ENCODE measurements around the gene PTPRT.

The PTPRT gene

GRCh38 chr20:42611889-42612837 lies 577.5 kb downstream of the PTPRT start:
- DNase-seq (ENCODE audit: low spot score) = no peak

- peak; percentile 31 for DNase-seq (ENCODE audit: low spot score)
Measured at GRCh38 chr20:42611423-42611822, 578.3 kb downstream of the PTPRT start.

- DNase-seq (ENCODE audit: low spot score) = no peak
Measured at GRCh38 chr20:42610070-42610469, 579.6 kb downstream of the PTPRT start.

- DNase-seq (ENCODE audit: low spot score) = no peak
Measured at GRCh38 chr20:42609618-42610017, 580.1 kb downstream of the PTPRT start.

GRCh38 chr20:42604998-42605956 lies 584.4 kb downstream of the PTPRT start:
- peak; percentile 98 for DNase-seq (ENCODE audit: low spot score)

GRCh38 chr20:42603655-42604054 lies 586.1 kb downstream of the PTPRT start:
- DNase-seq (ENCODE audit: low spot score) = peak; percentile 12

GRCh38 chr20:42598581-42598980 lies 591.1 kb downstream of the PTPRT start:
- DNase-seq (ENCODE audit: low spot score) = no peak

- no peak for DNase-seq (ENCODE audit: low spot score)
Measured at GRCh38 chr20:42595625-42596024, 594.1 kb downstream of the PTPRT start.

GRCh38 chr20:42594659-42595058 lies 595.0 kb downstream of the PTPRT start:
- no peak for DNase-seq (ENCODE audit: low spot score)

GRCh38 chr20:42594011-42594410 lies 595.7 kb downstream of the PTPRT start:
- no peak for DNase-seq (ENCODE audit: low spot score)

- no peak for DNase-seq (ENCODE audit: low spot score)
Measured at GRCh38 chr20:42589976-42590639, 599.6 kb downstream of the PTPRT start.

- DNase-seq (ENCODE audit: low spot score) = peak; percentile 54
Measured at GRCh38 chr20:42588847-42589246, 600.9 kb downstream of the PTPRT start.

GRCh38 chr20:42587427-42587826 lies 602.3 kb downstream of the PTPRT start:
- DNase-seq (ENCODE audit: low spot score) = no peak

GRCh38 chr20:42581311-42581710 lies 608.4 kb downstream of the PTPRT start:
- DNase-seq (ENCODE audit: low spot score) = no peak

GRCh38 chr20:42576167-42576566 lies 613.5 kb downstream of the PTPRT start:
- DNase-seq (ENCODE audit: low spot score) = peak; percentile 10

GRCh38 chr20:42572320-42573016 lies 617.2 kb downstream of the PTPRT start:
- DNase-seq (ENCODE audit: low spot score) = no peak

GRCh38 chr20:42567409-42567808 lies 622.3 kb downstream of the PTPRT start:
- peak; percentile 95 for DNase-seq (ENCODE audit: low spot score)

- no peak for DNase-seq (ENCODE audit: low spot score)
Measured at GRCh38 chr20:42565235-42565995, 624.3 kb downstream of the PTPRT start.

GRCh38 chr20:42559665-42560064 lies 630.0 kb downstream of the PTPRT start:
- DNase-seq (ENCODE audit: low spot score) = no peak

GRCh38 chr20:42556575-42556974 lies 633.1 kb downstream of the PTPRT start:
- no peak for DNase-seq (ENCODE audit: low spot score)

- DNase-seq (ENCODE audit: low spot score) = no peak
Measured at GRCh38 chr20:42553374-42553773, 636.3 kb downstream of the PTPRT start.
